GM19240 (cell line): ENCODE measurements around the gene VAMP1.
"Not testable (repeated sequence)": the region's sequence is repeated elsewhere in the genome, so short reads cannot be mapped to it uniquely, and the experiment has no call there.

Experiments used
- DNase-seq: peaks from one replicate; pipeline ENCODE4 v3.0.0; 2011; ENCODE audit warnings: low spot score; ENCODE audit not compliant: insufficient read length

Gene VAMP1

GRCh38 chr12:6451348-6452244 lies 18.9 kb downstream of the VAMP1 start, which contains the start of gene TAPBPL:
Gene TAPBPL, plus strand, starts transcription at chr12:6452042. Its CDS starts 207 bp downstream, at chr12:6452249.
- DNase-seq = peak; percentile 71

DNA sequence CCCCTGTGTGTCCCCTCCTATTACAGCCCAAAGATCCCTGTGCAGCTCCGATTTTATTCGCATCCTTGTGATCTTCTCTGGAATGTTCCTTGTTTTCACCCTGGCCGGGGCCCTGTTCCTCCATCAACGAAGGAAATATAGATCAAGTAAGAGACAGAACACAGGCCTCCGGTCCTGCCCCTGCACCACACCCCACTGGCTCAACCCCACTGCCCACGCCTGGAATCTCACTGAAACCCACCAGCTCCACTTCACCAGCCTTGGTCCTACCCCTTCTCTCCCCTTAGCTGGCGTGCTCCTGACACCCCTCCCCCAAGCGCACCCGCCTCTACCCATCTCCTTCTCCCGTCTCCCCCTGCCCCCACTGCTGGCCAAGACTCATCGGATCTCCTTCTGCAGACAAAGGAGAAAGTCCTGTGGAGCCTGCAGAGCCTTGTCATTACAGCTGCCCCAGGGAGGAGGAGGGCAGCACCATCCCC lies 19.6 kb downstream of the VAMP1 start:
- no peak for DNase-seq

DNA sequence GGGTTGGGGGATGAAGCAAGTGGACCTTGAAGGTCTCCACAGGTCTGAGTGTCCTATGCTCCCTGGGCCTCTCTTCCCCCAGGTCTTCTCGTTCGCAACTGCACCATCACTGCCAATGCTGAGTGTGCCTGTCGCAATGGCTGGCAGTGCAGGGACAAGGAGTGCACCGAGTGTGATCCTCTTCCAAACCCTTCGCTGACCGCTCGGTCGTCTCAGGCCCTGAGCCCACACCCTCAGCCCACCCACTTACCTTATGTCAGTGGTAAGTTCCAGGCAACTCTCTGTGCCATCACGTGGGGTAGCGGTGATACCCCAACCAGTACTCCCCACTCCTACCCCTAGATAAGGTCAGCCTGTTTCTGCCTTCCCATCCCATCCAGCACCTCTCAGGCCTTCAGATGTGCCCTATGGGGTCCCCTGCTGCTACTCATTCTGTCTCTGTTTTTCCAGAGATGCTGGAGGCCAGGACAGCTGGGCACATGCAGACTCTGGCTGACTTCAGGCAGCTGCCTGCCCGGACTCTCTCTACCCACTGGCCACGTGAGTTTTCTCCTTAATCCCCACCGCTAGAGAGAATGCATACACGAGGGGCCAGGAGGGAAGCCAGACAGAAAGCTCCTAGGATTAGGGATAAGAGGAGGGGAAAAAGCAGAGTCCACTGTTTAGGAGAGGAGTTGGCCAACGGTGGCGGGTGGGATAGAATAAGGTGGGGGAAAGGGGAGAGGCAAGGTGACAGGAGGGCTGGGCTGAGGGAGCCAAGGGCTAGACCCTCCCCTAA lies 20.2 kb downstream of the VAMP1 start:
- DNase-seq = no peak

- no peak for DNase-seq
Measured at GRCh38 chr12:6444704-6445688, 25.5 kb downstream of the VAMP1 start, which contains the start of gene CD27. Gene CD27, plus strand, starts transcription at chr12:6444955. Its CDS starts 141 bp downstream, at chr12:6445096.

GRCh38 chr12:6444031-6444430 lies 26.4 kb downstream of the VAMP1 start:
- no peak for DNase-seq

- no peak for DNase-seq
Measured at GRCh38 chr12:6443361-6443983, 27.0 kb downstream of the VAMP1 start.

DNA sequence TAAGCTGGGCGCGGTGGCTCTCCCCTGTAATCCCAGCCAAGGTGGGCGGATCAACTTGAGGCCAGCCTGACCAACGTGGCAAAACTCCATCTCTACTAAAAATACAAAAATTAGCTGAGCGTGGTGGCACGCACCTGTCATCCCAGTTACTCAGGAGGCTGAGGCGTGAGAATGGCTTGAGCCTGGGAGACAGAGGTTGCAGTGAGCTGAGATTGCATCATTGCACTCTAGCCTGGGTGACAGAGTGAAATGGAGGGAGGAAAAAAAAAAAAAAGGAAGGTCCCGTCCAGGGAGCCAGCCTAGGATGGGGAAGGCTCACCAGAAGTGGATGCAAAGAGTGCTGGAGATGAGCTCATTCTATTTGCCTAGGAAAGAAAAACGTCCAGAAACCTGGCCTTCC lies 27.6 kb downstream of the VAMP1 start:
- no peak for DNase-seq

DNA sequence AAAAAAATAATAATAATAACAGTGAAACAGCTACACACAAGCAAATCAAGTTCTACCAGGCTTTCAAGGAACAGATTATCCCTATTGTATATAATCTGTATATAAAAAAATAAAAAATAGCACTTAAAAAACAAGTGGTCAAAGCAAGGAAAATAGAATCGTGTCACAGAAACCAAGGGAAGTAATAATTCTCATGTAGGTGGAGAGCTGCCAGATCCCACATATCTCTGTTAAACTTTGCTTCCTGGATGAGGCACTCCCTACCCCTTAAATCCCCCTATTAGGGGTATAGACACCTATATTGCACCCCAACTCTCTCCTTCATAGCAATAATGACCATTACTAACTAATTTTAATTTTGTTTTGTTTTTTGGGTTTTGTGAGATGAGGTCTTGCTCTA lies 30.1 kb downstream of the VAMP1 start:
- no peak for DNase-seq

- DNase-seq = no peak
Measured at GRCh38 chr12:6438345-6438744, 32.1 kb downstream of the VAMP1 start.

- no peak for DNase-seq
Measured at GRCh38 chr12:6437586-6437985, 32.9 kb downstream of the VAMP1 start.

DNA sequence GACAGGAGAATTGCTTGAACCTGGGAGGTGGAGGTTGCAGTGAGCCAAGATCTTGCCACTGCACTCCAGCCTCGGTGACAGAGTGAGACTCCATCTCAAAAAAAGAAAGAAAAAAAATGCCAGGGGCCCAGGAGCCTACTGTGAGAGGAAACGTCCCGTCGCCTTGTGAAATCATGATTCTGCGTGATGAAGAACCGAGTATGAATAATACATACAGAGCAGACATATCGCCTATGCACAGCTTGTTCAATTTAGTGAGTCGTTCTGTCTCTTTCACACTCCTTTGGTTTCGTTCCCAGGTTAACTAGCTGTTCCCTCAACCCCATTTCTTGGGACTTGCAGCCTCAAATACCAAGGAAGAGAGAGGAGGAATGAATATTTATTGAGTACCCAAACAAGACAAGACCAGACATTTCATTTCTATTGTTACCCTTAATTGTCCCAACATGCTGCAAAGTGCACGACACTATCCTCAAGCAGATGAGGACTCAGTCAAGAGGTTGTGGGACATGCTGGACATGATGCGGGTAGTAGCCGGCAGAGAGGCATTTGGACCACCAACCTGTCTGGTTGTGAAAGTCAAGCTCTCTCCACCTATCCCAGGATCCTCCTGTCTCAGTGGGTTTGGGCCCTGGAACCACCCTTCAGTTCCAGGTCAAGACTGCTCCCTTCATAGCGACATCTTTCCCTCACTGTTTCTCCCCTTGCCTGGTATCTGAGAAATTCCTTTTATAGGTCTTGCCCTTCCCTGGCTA lies 34.3 kb downstream of the VAMP1 start:
- DNase-seq = no peak

GRCh38 chr12:6434205-6435140 lies 36.0 kb downstream of the VAMP1 start:
- DNase-seq = no peak

DNA sequence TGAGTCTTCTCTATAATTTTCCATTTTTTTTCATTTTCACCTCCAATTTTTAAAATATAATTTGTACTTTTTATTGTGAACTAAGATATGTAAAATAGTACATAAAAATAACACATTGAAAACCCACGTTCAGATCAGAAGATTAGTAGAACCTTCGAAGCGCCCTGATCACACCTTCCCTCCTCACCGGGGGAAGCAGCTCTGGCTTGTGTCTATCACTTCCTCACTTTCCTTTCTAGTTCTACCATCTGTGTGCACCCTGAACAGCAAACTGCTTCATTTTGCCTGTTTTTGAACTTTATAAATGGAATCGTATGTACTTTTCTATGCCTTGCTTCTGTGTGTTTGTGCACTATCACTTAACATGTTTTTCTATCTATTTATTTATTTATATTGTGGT lies 37.5 kb downstream of the VAMP1 start:
- DNase-seq = no peak

DNA sequence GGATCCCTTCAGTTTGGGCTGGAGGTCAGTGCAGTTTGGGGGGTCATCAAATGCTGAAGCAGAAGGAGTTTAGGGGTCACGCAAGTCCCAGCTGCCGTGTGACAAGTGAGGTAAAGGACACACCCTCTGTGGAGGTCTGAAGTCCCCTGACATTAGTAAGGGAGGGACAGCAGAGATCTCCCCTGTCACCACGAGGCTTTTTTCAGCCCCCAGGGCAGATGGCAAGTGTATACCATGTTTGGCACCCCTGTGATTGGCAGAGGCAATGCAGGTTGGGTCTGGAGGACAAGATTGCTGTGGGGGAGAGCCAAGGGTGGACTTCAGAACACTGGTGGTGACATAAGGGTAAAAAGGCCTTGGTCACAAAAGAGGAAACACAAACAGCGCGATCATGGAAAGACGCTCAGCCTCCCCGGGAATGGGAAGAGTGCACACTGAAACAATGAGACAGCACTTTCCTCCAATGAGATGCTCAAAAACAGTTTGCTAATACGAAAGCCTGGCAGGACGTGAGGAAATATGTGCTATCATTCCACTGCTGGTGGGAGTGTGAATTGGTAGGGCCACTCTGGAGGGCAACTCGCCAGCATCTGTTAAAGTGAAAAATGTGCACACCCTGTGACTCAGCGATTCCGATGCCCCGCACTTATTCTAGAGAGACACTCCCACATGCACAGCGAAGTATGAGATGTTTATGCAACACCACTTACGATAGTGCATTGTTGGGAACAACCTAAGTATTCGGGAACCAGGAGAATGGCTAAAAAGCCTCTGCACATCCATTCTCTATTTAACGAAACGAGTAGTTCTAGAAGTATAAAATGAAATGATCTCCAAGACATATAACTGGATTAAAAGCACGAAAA lies 40.1 kb downstream of the VAMP1 start:
- no peak for DNase-seq

DNA sequence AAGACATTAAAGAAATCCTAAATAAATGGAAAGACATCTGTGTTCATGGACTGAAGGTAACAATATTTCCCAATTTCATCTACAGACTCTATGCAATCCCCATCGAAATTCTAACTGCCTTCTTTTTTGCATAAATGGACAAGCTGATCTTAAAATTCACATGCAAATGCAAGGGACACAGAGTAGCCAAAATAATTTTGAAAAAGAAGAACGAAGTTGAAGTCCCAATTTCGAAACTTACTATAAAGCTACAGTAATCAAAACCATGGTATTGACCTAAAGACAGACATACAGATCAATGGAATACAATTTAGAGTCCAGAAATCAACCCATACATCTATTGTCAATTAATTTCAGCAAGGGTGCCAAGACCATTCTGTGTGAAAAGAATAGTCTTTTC lies 42.2 kb downstream of the VAMP1 start:
- DNase-seq = no peak

DNA sequence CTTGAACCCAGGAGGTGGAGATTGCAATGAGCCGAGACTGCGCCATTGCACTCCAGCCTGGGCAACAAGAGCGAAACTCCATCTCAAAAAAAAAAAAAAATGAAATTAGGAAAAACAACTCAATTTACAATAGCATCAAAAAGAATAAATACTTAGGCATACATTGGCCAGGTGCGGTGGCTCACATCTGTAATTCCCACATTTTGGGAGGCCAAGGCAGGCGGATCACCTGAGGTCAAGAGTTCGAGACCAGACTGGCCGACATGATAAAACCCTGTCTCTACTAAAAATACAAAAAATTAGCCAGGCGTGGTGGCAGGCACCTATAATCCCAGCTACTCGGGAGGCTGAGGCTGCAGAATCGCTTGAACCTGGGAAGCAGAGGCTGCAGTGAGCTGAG lies 42.7 kb downstream of the VAMP1 start:
- not testable (repeated sequence) for DNase-seq

- no peak for DNase-seq
Measured at GRCh38 chr12:6426882-6427671, 43.4 kb downstream of the VAMP1 start.
